HG02642 (cell line): ENCODE measurements around the gene CD209.

Experiments
- ATAC-seq: cut with Tn5 transposase; IDR thresholded peaks from one replicate; pipeline ENCODE4 v1.9.1; 2021; ENCODE audit warnings: mild to moderate bottlenecking; ENCODE audit not compliant: unreplicated experiment, poor library complexity

CD209 gene

GRCh38 chr19:7739801-7740681 lies 7.3 kb downstream of the CD209 start:
- ATAC-seq, result no peak

- no peak for ATAC-seq
Observed at GRCh38 chr19:7739211-7739755, 8.1 kb downstream of the CD209 start.

GRCh38 chr19:7738023-7738422 lies 9.3 kb downstream of the CD209 start:
- ATAC-seq, result no peak

- no peak for ATAC-seq
Observed at GRCh38 chr19:7737215-7737614, 10.1 kb downstream of the CD209 start.

- no peak for ATAC-seq
Observed at GRCh38 chr19:7736148-7736547, 11.2 kb downstream of the CD209 start.

GRCh38 chr19:7734220-7735203 lies 12.8 kb downstream of the CD209 start:
- no peak for ATAC-seq

- no peak for ATAC-seq
Observed at GRCh38 chr19:7733376-7733775, 14.0 kb downstream of the CD209 start.

- ATAC-seq, result no peak
Observed at GRCh38 chr19:7732045-7732444, 15.3 kb downstream of the CD209 start, which contains the start of gene CLEC4G. Gene CLEC4G, minus strand, starts transcription at chr19:7732110. Its CDS starts 8 bp downstream, at chr19:7732102.

- ATAC-seq, result no peak
Observed at GRCh38 chr19:7731615-7732014, 15.7 kb downstream of the CD209 start.

GRCh38 chr19:7731218-7731595 lies 16.1 kb downstream of the CD209 start:
- no peak for ATAC-seq

- ATAC-seq, result no peak
Observed at GRCh38 chr19:7730286-7731217, 16.8 kb downstream of the CD209 start.

GRCh38 chr19:7729831-7730285 lies 17.5 kb downstream of the CD209 start:
- ATAC-seq, result no peak

GRCh38 chr19:7729211-7729610 lies 18.1 kb downstream of the CD209 start:
- no peak for ATAC-seq

- ATAC-seq, result no peak
Observed at GRCh38 chr19:7725791-7726190, 21.5 kb downstream of the CD209 start.

- peak; percentile 66 for ATAC-seq
Observed at GRCh38 chr19:7722231-7722651, 25.1 kb downstream of the CD209 start.

GRCh38 chr19:7720351-7720750 lies 27.0 kb downstream of the CD209 start:
- no peak for ATAC-seq

GRCh38 chr19:7718668-7719067 lies 28.7 kb downstream of the CD209 start:
- no peak for ATAC-seq

GRCh38 chr19:7716762-7717161 lies 30.6 kb downstream of the CD209 start:
- no peak for ATAC-seq

- ATAC-seq, result no peak
Observed at GRCh38 chr19:7715671-7716070, 31.7 kb downstream of the CD209 start.
